Keratinocyte (primary cell): ENCODE data around the gene RNF212.

ENCODE experiments used
- CTCF ChIP-seq, 3 experiments: IDR thresholded peaks in 1 of 3; conservative IDR thresholded peaks in 1 of 3; optimal IDR thresholded peaks in 1 of 3; 2 replicates in 2 of 3; 3 replicates in 1 of 3; pipeline versions ENCODE3 to v1.5.1; 2011; ENCODE audit warnings: low read length in 3 of 3, mild to moderate bottlenecking in 3 of 3, moderate library complexity in 2 of 3, control low read depth in 1 of 3, inconsistent platforms in 1 of 3; ENCODE audit not compliant: insufficient read depth in 2 of 3; ENCODE audit errors: extremely low read depth in 1 of 3
- EZH2 ChIP-seq: IDR thresholded peaks from one replicate; pipeline ENCODE4 v1.6.1; 2012; ENCODE audit warnings: inconsistent platforms, mild to moderate bottlenecking, low read length, moderate library complexity

GRCh38 chr4:1060621-1061020, 52.7 kb downstream of the RNF212 start:
- TF ChIP-seq CTCF (optimal IDR thresholded peaks at IDR 0.05 in 1 of 3, IDR thresholded peaks at IDR 0.05 in 1 of 3, conservative IDR thresholded peaks at IDR 0.05 in 1 of 3; ENCODE audit: extremely low read depth in 1 of 3, insufficient read depth in 2 of 3, low read length in 3 of 3) (no peak), EZH2 (no peak)
